ENCODE data around the gene FOXD4L3.
"Not testable (repeated sequence)": the region's sequence is repeated elsewhere in the genome, so short reads cannot be mapped to it uniquely, and the experiment has no call there.

DNA sequence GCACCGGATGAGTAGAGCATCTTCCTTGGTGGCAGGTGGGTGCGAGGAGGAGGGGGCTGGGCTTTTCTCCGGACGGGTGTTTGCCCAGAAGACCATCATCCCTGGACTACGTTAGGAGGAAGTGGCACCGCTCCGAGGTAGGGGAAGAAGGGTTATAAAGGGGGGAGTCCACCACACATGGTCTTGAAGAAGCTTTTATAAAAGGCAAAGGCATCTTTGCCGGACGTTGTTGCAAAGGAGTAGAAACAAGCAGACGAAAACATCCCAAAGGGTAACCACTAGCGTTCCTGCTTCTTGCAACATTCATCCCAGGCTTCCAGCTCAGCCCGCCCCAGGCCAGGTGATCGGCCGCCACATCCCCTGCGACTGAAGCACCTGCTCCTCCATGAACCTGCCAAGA is at the start of gene FOXD4L3:
- TF ChIP-seq, protein P1, sequence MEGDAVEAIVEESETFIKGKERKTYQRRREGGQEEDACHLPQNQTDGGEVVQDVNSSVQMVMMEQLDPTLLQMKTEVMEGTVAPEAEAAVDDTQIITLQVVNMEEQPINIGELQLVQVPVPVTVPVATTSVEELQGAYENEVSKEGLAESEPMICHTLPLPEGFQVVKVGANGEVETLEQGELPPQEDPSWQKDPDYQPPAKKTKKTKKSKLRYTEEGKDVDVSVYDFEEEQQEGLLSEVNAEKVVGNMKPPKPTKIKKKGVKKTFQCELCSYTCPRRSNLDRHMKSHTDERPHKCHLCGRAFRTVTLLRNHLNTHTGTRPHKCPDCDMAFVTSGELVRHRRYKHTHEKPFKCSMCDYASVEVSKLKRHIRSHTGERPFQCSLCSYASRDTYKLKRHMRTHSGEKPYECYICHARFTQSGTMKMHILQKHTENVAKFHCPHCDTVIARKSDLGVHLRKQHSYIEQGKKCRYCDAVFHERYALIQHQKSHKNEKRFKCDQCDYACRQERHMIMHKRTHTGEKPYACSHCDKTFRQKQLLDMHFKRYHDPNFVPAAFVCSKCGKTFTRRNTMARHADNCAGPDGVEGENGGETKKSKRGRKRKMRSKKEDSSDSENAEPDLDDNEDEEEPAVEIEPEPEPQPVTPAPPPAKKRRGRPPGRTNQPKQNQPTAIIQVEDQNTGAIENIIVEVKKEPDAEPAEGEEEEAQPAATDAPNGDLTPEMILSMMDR (conservative IDR thresholded peaks at IDR 0.05) = not testable (repeated sequence)
- not testable (repeated sequence) for TF ChIP-seq EZH2 (IDR thresholded peaks at IDR 0.05; ENCODE audit: low read depth)
